WTC11 (cell line): Measurements from ENCODE around the gene OR10H3. TPM values are rescaled to one million over a fixed set of nuclear protein-coding genes. Genes with fewer than 3 reads are reported as not detected.

Source experiments
- ATAC-seq: fragments of 200-7000 bp; cut with Tn5 transposase; 2 replicates; pipeline ENCODE4 v1.10.0; 2021; ENCODE audit warnings: mild to moderate bottlenecking, moderate library complexity
- CTCF ChIA-PET: fragments of 300-600 bp; sonication (Branson Sonifier 250); formaldehyde crosslinking; loops from one replicate; lab custom pipeline; 2021; ENCODE audit warnings: antibody characterized with exemption; lab: Charles Lee
- POLR2A ChIA-PET: fragments of 350-600 bp; sonication (Branson Sonifier 250); formaldehyde crosslinking; loops from one replicate; lab custom pipeline; 2021; ENCODE audit warnings: antibody characterized with exemption; lab: Charles Lee
- DNase-seq: peaks from one replicate; pipeline ENCODE4 v3.0.0; 2021; ENCODE audit warnings: low spot score
- H3K27ac Mint-ChIP-seq: 2 replicates; pipeline ENCODE4 v1.8.0; 2021; ENCODE audit warnings: mixed read lengths
- H3K27me3 Mint-ChIP-seq: 2 replicates; pipeline ENCODE4 v1.8.0; 2021; ENCODE audit warnings: low read depth, mild to moderate bottlenecking, moderate library complexity, mixed read lengths
- H3K36me3 Mint-ChIP-seq: 2 replicates; pipeline ENCODE4 v1.8.0; 2021; ENCODE audit warnings: mixed read lengths
- H3K4me1 Mint-ChIP-seq: 2 replicates; pipeline ENCODE4 v1.8.0; 2022; ENCODE audit warnings: mixed read lengths
- H3K4me3 Mint-ChIP-seq: 2 replicates; pipeline ENCODE4 v1.8.0; 2021; ENCODE audit warnings: mild to moderate bottlenecking, moderate library complexity, mixed read lengths
- H3K9me3 Mint-ChIP-seq: 2 replicates; pipeline ENCODE4 v1.8.0; 2021; ENCODE audit warnings: mixed read lengths
- AFF4 ChIP-seq: sonication (generic); formaldehyde crosslinking; IDR thresholded peaks from 2 replicates; pipeline ENCODE4 v1.8.1; 2023; ENCODE audit warnings: mild to moderate bottlenecking, missing genetic modification reagents, borderline replicate concordance
- AR ChIP-seq: fragments of 250-450 bp; sonication (Bioruptor Pico); IDR thresholded peaks from 2 replicates; pipeline ENCODE4 v1.9.0; 2021; ENCODE audit warnings: mild to moderate bottlenecking
- ATF3 ChIP-seq: sonication (generic); formaldehyde crosslinking; conservative IDR thresholded peaks from 2 replicates; pipeline ENCODE4 v1.8.1; 2022; ENCODE audit warnings: mild to moderate bottlenecking, missing genetic modification reagents
- EMX1 ChIP-seq: fragments of 250-450 bp; sonication (Bioruptor Pico); IDR thresholded peaks from 2 replicates; pipeline ENCODE4 v1.8.0; 2021; ENCODE audit warnings: mild to moderate bottlenecking
- ERG ChIP-seq: fragments of 250-450 bp; sonication (Bioruptor Pico); IDR thresholded peaks from 2 replicates; pipeline ENCODE4 v1.8.0; 2021; ENCODE audit warnings: mild to moderate bottlenecking
- ETV6 ChIP-seq: sonication (generic); formaldehyde crosslinking; IDR thresholded peaks from 2 replicates; pipeline ENCODE4 v1.8.1; 2022; ENCODE audit warnings: mild to moderate bottlenecking, missing genetic modification reagents
- FOXJ3 ChIP-seq: sonication (generic); formaldehyde crosslinking; IDR thresholded peaks from 2 replicates; pipeline ENCODE4 v1.9.0; 2021; ENCODE audit warnings: missing genetic modification reagents, mild to moderate bottlenecking, borderline replicate concordance
- FOXP4 ChIP-seq: sonication (generic); formaldehyde crosslinking; IDR thresholded peaks from 2 replicates; pipeline ENCODE4 v1.8.0; 2022; ENCODE audit warnings: mild to moderate bottlenecking, missing genetic modification reagents
- HMGXB4 ChIP-seq: sonication (generic); formaldehyde crosslinking; IDR thresholded peaks from 2 replicates; pipeline ENCODE4 v1.8.1; 2023; ENCODE audit warnings: mild to moderate bottlenecking, moderate library complexity, missing genetic modification reagents
- NFATC4 ChIP-seq: fragments of 250-450 bp; sonication (Bioruptor Pico); IDR thresholded peaks from 2 replicates; pipeline ENCODE4 v1.9.0; 2021; ENCODE audit warnings: mild to moderate bottlenecking
- RORB ChIP-seq: fragments of 250-450 bp; sonication (Bioruptor Pico); IDR thresholded peaks from 2 replicates; pipeline ENCODE4 v1.9.0; 2021; ENCODE audit warnings: mild to moderate bottlenecking
- SMAD3 ChIP-seq: sonication (generic); formaldehyde crosslinking; IDR thresholded peaks from 2 replicates; pipeline ENCODE4 v1.8.0; 2022; ENCODE audit warnings: missing genetic modification reagents, mild to moderate bottlenecking, borderline replicate concordance
- SP1 ChIP-seq: sonication (generic); formaldehyde crosslinking; conservative IDR thresholded peaks from 2 replicates; pipeline ENCODE4 v1.8.1; 2022; ENCODE audit warnings: missing genetic modification reagents
- ZBTB21 ChIP-seq: sonication (generic); formaldehyde crosslinking; IDR thresholded peaks from 2 replicates; pipeline ENCODE4 v1.8.1; 2023; ENCODE audit warnings: mild to moderate bottlenecking, missing genetic modification reagents, borderline replicate concordance
- ZNF232 ChIP-seq: sonication (generic); formaldehyde crosslinking; IDR thresholded peaks from 2 replicates; pipeline ENCODE4 v1.8.0; 2022; ENCODE audit warnings: mild to moderate bottlenecking, missing genetic modification reagents
- ZNF317 ChIP-seq: sonication (generic); formaldehyde crosslinking; IDR thresholded peaks from 2 replicates; pipeline ENCODE4 v1.8.1; 2023; ENCODE audit warnings: low read depth, mild to moderate bottlenecking, moderate library complexity, missing genetic modification reagents, borderline replicate concordance
- total RNA-seq: library from RNA; stranded (reverse); gene quantifications from 3 replicates; pipeline ENCODE4 v1.2.3, GENCODE V29; 2021
- TF ChIP-seq, protein P1 (sequence below): sonication (generic); formaldehyde crosslinking; IDR thresholded peaks from 2 replicates; pipeline ENCODE4 v1.8.0; 2023; ENCODE audit warnings: missing genetic modification reagents
- TF ChIP-seq, protein P2 (sequence below): sonication (generic); formaldehyde crosslinking; IDR thresholded peaks from 2 replicates; pipeline ENCODE4 v1.8.1; 2022; ENCODE audit warnings: low read depth, missing genetic modification reagents, borderline replicate concordance

Gene OR10H3
- total RNA-seq, 1 experiment from 2014 or later, result not detected

- ChIA-PET CTCF (no interaction called here), POLR2A (no interaction called here)
- Mint-ChIP-seq H3K4me3 (no peak overlapping the region), H3K4me1 (no peaks in the 10 kb centered on the region), H3K36me3 (peaks cover 62% of the 10 kb centered on the region), H3K9me3 (peaks cover 77% of the 10 kb centered on the region), H3K27ac (no peak overlapping the region), H3K27me3 (peaks cover 4% of the 10 kb centered on the region)
- DNase-seq, result no peak
- TF ChIP-seq ZBTB21 (CRISPR knock-in tag) (no peak), SP1 (CRISPR knock-in tag) (no peak), SMAD3 (CRISPR knock-in tag) (no peak), ATF3 (CRISPR knock-in tag) (no peak), AR (no peak), FOXJ3 (CRISPR knock-in tag) (no peak), NFATC4 (CRISPR knock-in tag) (no peak), EMX1 (CRISPR knock-in tag) (no peak), ZNF232 (no peak), AFF4 (no peak), ZNF317 (no peak), ETV6 (CRISPR knock-in tag) (no peak), FOXP4 (CRISPR knock-in tag) (no peak)
- TF ChIP-seq, protein P1, sequence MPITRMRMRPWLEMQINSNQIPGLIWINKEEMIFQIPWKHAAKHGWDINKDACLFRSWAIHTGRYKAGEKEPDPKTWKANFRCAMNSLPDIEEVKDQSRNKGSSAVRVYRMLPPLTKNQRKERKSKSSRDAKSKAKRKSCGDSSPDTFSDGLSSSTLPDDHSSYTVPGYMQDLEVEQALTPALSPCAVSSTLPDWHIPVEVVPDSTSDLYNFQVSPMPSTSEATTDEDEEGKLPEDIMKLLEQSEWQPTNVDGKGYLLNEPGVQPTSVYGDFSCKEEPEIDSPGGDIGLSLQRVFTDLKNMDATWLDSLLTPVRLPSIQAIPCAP (CRISPR knock-in tag), result no peak
- TF ChIP-seq, protein P2, sequence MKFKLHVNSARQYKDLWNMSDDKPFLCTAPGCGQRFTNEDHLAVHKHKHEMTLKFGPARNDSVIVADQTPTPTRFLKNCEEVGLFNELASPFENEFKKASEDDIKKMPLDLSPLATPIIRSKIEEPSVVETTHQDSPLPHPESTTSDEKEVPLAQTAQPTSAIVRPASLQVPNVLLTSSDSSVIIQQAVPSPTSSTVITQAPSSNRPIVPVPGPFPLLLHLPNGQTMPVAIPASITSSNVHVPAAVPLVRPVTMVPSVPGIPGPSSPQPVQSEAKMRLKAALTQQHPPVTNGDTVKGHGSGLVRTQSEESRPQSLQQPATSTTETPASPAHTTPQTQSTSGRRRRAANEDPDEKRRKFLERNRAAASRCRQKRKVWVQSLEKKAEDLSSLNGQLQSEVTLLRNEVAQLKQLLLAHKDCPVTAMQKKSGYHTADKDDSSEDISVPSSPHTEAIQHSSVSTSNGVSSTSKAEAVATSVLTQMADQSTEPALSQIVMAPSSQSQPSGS (CRISPR knock-in tag), result no peak
- no peak for ATAC-seq
Measured at GRCh38 chr19:15733895-15734294, 3.9 kb upstream of the OR10H3 start.

- POLR2A ChIA-PET, result no interaction called here
- no peak overlapping the region for H3K4me3 Mint-ChIP-seq
- DNase-seq (no peak), ATAC-seq (no peak)
- H3K27me3 Mint-ChIP-seq, result peaks cover 18% of the 10 kb centered on the region
- H3K27ac Mint-ChIP-seq, result no peak overlapping the region
- peaks cover 54% of the 10 kb centered on the region for H3K36me3 Mint-ChIP-seq
- H3K4me1 Mint-ChIP-seq, result no peaks in the 10 kb centered on the region
- CTCF ChIA-PET, result no interaction called here
- H3K9me3 Mint-ChIP-seq, result peaks cover 69% of the 10 kb centered on the region
- no peak for TF ChIP-seq RORB (CRISPR knock-in tag)
- no peak for TF ChIP-seq HMGXB4 (CRISPR knock-in tag)
- TF ChIP-seq ERG (CRISPR knock-in tag), result no peak
Measured at GRCh38 chr19:15740785-15741184, 3.0 kb downstream of the OR10H3 start.
